GM18870 (cell line): ENCODE measurements around the gene NOTCH2.

Experiments
- ATAC-seq: cut with Tn5 transposase; IDR thresholded peaks from one replicate; pipeline ENCODE4 v1.9.1; 2021; ENCODE audit warnings: moderate library complexity; ENCODE audit not compliant: unreplicated experiment

NOTCH2 gene

GRCh38 chr1:119882132-119883049, 187.1 kb downstream of the NOTCH2 start:
- ATAC-seq: no peak

DNA sequence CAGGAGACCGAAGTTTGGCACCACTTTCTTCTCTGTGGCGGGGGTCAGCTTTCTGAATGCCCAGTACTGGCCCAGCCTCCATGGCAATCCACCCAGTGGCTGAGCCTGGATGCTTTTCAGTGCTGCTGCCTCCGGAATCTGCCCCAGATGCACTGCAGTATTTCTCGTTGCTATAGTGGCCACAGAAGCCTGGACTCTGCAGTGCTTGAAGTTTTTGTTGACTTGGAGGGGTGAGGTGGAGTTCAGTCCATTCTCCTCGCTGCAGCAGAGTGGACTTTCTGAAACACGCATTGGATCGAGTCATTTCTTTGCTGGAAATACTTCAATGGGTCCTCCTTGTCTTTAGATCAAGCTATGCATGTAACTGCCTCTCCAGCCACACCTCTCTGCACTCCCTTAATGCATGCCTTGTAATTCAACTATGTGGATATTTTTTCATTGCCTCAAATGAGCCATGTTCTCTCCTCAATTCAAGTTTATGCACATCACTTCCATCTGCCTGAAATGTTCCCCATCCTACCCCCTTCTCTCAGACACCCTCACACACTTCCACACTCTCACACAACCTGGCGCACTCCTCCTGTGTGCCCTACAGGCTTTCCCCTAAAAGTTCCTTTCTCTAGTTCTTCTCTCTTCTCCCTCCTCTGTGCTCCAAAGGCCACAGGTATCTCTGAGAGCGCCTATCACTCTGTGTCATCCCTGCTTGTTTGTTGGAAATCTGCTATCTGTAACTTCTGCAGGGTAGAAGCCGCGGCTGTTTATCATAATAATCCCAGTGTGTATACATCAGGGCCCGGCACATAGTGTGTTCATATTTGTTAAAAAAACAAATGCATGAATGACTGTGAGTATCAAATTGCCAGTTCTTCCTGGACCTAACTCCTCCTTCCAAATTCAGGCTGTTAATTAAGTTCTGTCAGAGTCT, 189.7 kb downstream of the NOTCH2 start:
- ATAC-seq: no peak

DNA sequence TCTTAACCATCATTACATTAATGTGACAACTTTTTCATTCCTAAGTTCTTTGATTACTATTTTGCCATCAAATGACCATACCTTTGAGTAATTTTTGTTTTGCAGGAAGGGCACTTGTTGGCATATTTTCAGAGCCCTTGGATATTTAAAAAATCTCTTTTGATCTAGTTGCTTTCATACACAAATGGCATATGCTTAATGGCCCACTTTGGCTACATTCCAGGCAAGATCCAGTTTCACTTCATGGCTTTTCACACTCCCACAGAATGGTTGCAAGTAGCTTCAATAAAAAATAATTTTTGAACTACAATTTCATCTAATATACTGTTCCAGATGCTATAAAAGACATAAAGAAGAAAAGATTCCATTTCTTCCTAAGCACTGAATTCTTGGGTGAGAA, 191.3 kb downstream of the NOTCH2 start:
- ATAC-seq: no peak

- ATAC-seq: no peak
These were observed 195.3 kb downstream of the NOTCH2 start for GRCh38 chr1:119874186-119874585.

DNA sequence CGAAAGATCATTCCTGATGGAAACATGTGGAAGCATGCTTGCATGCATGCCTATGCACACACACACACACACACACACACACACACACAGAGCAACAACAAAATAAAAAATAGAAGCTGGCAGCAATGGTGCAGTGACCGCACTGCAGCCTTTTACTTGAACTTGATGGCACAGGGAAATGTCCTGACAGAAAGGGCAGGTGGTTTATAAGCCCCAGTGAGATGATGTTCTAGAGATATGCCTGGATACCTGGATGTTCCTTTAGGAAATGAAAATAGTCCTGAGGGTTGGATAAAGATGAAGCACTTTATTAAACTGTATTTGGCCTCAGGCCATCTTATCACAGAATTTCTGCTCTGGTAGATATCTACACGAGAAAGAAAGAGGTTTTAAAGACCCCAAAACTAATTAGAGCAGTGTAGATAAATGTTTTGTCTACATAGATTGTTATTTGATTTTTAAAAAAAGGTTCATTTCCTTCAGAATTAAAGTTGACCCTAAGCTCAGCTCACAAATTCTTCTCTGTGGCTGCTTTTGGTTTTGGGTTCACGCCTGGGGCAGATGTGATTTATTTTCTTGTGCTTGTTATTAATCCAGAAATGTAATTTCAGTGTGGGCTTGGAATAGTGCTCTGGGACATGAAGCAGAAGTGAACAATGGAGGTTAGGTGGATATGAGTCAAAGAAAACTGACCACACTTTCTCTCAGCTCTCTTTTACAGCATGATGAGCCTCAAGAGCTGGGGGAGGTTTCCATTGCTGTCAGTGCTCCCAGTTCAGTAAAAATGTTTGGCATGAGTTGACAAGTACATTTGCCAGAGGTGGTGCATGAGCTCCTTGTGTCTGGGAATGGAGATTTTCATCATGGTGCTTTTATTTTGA, 196.1 kb downstream of the NOTCH2 start:
- ATAC-seq: no peak

GRCh38 chr1:119871881-119872280, 197.6 kb downstream of the NOTCH2 start:
- no peak for ATAC-seq

DNA sequence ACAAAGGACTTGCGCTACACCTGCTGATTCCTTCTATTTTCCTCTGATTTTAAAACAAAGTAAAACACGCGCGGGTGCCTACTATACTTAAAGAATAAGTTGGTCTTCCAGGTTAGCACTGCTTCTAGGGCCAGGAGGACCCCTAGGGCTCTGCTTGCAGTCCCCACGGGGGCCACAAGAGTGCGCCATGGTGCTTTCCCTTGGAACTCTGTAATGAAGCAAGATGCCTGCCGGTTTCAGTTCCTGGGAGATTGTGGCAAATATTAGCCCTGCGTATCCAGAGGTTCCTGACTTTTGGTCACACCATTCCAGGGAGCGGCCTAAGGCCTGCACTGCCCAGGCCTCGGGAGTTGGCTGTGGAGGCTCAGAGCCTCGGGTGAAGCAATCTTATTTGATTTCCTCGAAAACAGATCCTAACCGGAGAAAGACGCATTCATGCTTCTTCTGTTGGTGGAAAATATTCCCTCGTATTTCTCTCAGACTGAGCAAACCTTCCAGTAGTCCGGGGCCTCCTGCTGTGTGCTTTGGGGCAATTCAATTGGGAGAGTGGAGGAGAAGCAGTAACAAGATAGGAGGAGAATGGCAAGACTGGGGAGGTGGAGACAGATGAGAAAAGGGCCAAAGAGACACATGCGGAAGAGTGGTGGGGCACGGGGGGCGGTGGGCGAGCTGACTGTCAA, 198.4 kb downstream of the NOTCH2 start:
- no peak for ATAC-seq

- ATAC-seq: no peak
These were observed 199.5 kb downstream of the NOTCH2 start for GRCh38 chr1:119869995-119870394.

- no peak for ATAC-seq
These were observed 201.3 kb downstream of the NOTCH2 start for GRCh38 chr1:119868176-119868575.

DNA sequence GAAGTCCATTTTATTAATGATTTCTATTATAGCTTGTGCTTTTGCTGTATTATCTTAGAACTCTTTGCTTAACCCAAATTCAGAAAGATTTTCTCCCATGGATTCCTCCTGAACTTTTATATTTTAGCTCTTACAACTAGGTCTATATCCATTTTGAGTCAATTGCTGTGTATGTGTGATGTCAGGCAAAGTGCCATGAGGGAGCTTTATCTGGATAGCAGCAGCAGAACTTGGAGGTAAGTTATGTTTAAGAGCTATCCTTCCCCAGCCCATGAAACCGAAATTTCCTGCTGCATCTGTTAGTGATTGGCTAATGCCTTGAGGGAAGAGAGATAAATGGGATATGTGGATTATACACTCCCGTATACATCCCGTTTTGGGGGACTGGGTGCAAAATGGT, 203.0 kb downstream of the NOTCH2 start:
- no peak for ATAC-seq

DNA sequence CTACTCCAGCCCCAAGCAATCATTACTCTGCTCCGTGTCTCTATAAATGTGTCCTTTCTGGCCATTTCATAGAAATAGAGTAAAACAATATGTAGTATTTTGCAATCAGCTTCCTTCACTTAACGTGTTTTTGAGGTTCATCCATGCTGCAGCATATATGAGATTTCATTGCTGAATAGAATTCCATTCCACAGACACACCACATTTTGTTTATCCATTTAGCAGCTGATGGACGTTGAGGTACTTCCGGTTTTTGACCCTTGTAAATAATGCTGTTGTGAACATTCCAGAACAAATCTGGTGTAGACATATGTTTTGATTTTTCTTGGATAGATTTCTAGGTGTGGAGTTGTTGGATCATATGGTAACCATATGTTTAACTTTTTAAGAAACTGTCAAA, 203.8 kb downstream of the NOTCH2 start:
- ATAC-seq: no peak

DNA sequence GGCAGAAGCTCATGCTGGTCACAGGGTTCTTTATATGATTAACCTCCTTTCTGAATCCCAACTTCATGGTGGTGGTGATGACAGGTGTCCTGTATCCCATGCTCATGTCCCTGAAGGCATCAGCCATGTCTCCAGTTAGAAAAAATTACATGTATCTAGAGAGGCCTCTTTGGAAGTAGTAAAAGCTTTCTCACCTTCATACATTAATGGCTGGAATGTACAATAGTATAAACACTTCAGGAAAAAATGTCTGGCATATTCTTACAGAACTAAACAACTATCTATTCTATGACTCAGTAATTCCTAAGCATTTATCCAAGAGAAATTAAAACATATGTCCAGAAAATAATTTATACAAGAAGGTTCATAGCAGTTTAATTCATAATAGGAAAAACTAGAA, 207.2 kb downstream of the NOTCH2 start:
- ATAC-seq: no peak
